B cell (primary cell): Measurements from ENCODE around the gene SINHCAF.

Experiments
- EZH2 ChIP-seq: IDR thresholded peaks from 2 replicates; pipeline ENCODE4 v1.6.1; 2012; ENCODE audit warnings: borderline replicate concordance, low read depth, mild to moderate bottlenecking, moderate library complexity, low read length; ENCODE audit not compliant: insufficient read depth, poor library complexity, severe bottlenecking
- TF ChIP-seq, protein P1 (sequence below): fragments of 200-600 bp; IDR thresholded peaks from one replicate; pipeline ENCODE4 v1.8.0; 2022; ENCODE audit warnings: antibody characterized with exemption, mild to moderate bottlenecking

- TF ChIP-seq, protein P1, sequence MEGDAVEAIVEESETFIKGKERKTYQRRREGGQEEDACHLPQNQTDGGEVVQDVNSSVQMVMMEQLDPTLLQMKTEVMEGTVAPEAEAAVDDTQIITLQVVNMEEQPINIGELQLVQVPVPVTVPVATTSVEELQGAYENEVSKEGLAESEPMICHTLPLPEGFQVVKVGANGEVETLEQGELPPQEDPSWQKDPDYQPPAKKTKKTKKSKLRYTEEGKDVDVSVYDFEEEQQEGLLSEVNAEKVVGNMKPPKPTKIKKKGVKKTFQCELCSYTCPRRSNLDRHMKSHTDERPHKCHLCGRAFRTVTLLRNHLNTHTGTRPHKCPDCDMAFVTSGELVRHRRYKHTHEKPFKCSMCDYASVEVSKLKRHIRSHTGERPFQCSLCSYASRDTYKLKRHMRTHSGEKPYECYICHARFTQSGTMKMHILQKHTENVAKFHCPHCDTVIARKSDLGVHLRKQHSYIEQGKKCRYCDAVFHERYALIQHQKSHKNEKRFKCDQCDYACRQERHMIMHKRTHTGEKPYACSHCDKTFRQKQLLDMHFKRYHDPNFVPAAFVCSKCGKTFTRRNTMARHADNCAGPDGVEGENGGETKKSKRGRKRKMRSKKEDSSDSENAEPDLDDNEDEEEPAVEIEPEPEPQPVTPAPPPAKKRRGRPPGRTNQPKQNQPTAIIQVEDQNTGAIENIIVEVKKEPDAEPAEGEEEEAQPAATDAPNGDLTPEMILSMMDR, result no peak
- no peak for TF ChIP-seq EZH2
Observed at GRCh38 chr12:31278832-31279231, 47.1 kb downstream of the SINHCAF start.
